CD8-positive, alpha-beta memory T cell (primary cell): ENCODE measurements around the gene SNRPD3. TPM values are rescaled to one million over a fixed set of nuclear protein-coding genes. Genes with fewer than 3 reads are reported as not detected.
"Not testable (repeated sequence)": the region's sequence is repeated elsewhere in the genome, so short reads cannot be mapped to it uniquely, and the experiment has no call there.

ENCODE experiments used
- CTCF ChIA-PET: fragments of 350-600 bp; sonication (Branson Sonifier 250); formaldehyde crosslinking; loops from one replicate; lab custom pipeline; 2021; ENCODE audit warnings: antibody characterized with exemption; lab: Charles Lee
- POLR2A ChIA-PET: fragments of 350-600 bp; sonication (Branson Sonifier 250); formaldehyde crosslinking; loops from one replicate; lab custom pipeline; 2021; ENCODE audit warnings: antibody characterized with exemption; lab: Charles Lee
- DNase-seq, 5 donors: peaks; one replicate each; pipeline versions ENCODE4 v3.0.0 to v3.0.0-alpha.2; 2020 to 2022; ENCODE audit warnings: mixed read lengths in 1 of 5
- H3K27ac ChIP-seq: one replicate; pipeline ENCODE4 v1.7.0; 2013; ENCODE audit warnings: low read depth, mild to moderate bottlenecking, low read length, moderate library complexity
- H3K27me3 ChIP-seq: 2 replicates; pipeline ENCODE4 v1.7.0; 2013; ENCODE audit warnings: low read length, mild to moderate bottlenecking; ENCODE audit not compliant: insufficient read depth, poor library complexity, severe bottlenecking
- H3K36me3 ChIP-seq: 2 replicates; pipeline ENCODE4 v1.7.0; 2013; ENCODE audit warnings: mild to moderate bottlenecking, low read length, moderate library complexity; ENCODE audit not compliant: insufficient read depth
- H3K4me1 ChIP-seq: 2 replicates; pipeline ENCODE4 v1.7.0; 2013; ENCODE audit warnings: mild to moderate bottlenecking, low read length, moderate library complexity; ENCODE audit not compliant: insufficient read depth
- H3K4me3 ChIP-seq: 2 replicates; pipeline ENCODE4 v1.7.0; 2013; ENCODE audit warnings: mild to moderate bottlenecking, low read length
- H3K9me3 ChIP-seq: 2 replicates; pipeline ENCODE4 v1.7.0; 2013; ENCODE audit warnings: mild to moderate bottlenecking, low read length
- H3K27ac Mint-ChIP-seq, 8 donors: one replicate each; pipeline ENCODE4 v1.8.0; 2020 to 2021; ENCODE audit warnings: mixed read lengths in 8 of 8, mild to moderate bottlenecking in 6 of 8, inconsistent platforms in 3 of 8, moderate library complexity in 3 of 8
- H3K27me3 Mint-ChIP-seq, 2 donors: one replicate each; pipeline ENCODE4 v1.8.0; 2020 to 2021; ENCODE audit warnings: mixed read lengths in 2 of 2, mild to moderate bottlenecking in 1 of 2, moderate library complexity in 1 of 2
- H3K36me3 Mint-ChIP-seq, 3 donors: one replicate each; pipeline ENCODE4 v1.8.0; 2020 to 2021; ENCODE audit warnings: mixed read lengths in 3 of 3, inconsistent platforms in 1 of 3, mild to moderate bottlenecking in 1 of 3
- H3K4me1 Mint-ChIP-seq, 3 donors: one replicate each; pipeline ENCODE4 v1.8.0; 2020 to 2021; ENCODE audit warnings: mixed read lengths in 3 of 3, inconsistent platforms in 1 of 3, mild to moderate bottlenecking in 1 of 3
- H3K4me3 Mint-ChIP-seq, 7 donors: one replicate each; pipeline ENCODE4 v1.8.0; 2020 to 2021; ENCODE audit warnings: mixed read lengths in 7 of 7, mild to moderate bottlenecking in 6 of 7, moderate library complexity in 4 of 7, inconsistent platforms in 2 of 7
- H3K9me3 Mint-ChIP-seq, 5 donors: one replicate each; pipeline ENCODE4 v1.8.0; 2020 to 2022; ENCODE audit warnings: mixed read lengths in 5 of 5, mild to moderate bottlenecking in 3 of 5, moderate library complexity in 2 of 5, inconsistent platforms in 1 of 5
- polyA plus RNA-seq: library from polyadenylated mRNA; unstranded; fragments of 300-500 nt; fragmentation: Illumina TruSeq; gene quantifications from one replicate; pipeline ENCODE4 v1.2.3, GENCODE V29; 2021
- total RNA-seq, 2 experiments: library from RNA; stranded (reverse); gene quantifications; one replicate each; pipeline ENCODE4 v1.2.3, GENCODE V29; 2021

Gene SNRPD3
- total and polyA plus RNA-seq, 3 experiments from 2014 or later, result 112 to 217 (median 205) TPM

DNA sequence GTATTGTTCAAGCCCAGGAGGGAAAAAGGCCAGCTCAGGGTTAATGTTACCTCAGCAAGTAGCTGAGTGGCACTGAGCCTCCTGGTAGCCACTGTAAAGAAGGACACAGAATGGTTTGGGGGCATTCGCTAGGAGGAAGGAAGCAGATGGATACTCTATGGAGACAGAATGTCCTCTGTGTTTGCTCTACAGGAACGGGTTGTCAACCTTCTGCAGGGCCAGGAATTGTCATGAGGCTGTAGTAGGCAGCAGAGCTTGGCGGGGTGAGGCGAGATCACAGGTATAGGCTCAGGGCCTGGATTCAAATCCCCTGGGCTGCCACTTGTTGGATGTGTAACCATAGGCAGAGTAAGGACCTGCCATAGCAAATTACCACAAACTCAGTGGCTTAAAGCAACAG, 40.1 kb downstream of the SNRPD3 start:
- Histone ChIP-seq H3K27me3 (no peaks in the 10 kb centered on the region), H3K4me1 (no peaks in the 10 kb centered on the region), H3K27ac (no peak overlapping the region), H3K9me3 (no peaks in the 10 kb centered on the region), H3K36me3 (no peaks in the 10 kb centered on the region), H3K4me3 (no peak overlapping the region)
- POLR2A ChIA-PET, result no interaction called here
- Mint-ChIP-seq H3K27ac (no peak overlapping the region), H3K4me3 (no peak overlapping the region), H3K9me3 (no peaks in the 10 kb centered on the region), H3K27me3 (peaks cover 5% of the 10 kb centered on the region in 2 donors), H3K4me1 (peaks cover 4 to 11% (median 6%) of the 10 kb centered on the region in 3 donors), H3K36me3 (peaks cover 0 to 4% (median 0%) of the 10 kb centered on the region in 3 donors)
- DNase-seq, result no peak
- CTCF ChIA-PET, result no interaction called here

DNA sequence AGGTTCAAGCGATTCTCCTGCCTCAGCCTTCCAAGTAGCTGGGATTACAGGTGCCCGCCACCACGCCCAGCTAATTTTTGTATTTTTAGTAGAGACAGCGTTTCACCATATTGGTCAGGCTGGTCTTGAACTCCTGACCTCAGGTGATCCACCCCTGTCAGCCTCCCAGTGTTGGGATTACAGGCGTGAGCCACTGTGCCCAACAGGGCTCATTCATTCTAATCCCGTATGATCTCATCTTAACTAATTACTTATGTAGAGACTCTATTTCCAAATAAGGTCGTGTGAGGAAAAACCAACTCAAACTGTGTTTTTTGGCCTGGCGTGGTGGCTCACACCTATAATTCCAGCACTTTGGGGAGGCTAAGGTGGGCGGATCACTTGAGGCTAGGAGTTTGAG, 41.3 kb downstream of the SNRPD3 start:
- CTCF ChIA-PET, H3K4me3 Mint-ChIP-seq, H3K9me3 Mint-ChIP-seq, DNase-seq, H3K27ac ChIP-seq, H3K27ac Mint-ChIP-seq, POLR2A ChIA-PET, H3K27me3 ChIP-seq, H3K27me3 Mint-ChIP-seq, H3K36me3 ChIP-seq, H3K9me3 ChIP-seq, H3K4me3 ChIP-seq, H3K4me1 ChIP-seq, H3K36me3 Mint-ChIP-seq: not testable (repeated sequence)
- peaks cover 5 to 19% (median 8%) of the 10 kb centered on the region in 3 donors for H3K4me1 Mint-ChIP-seq

DNA sequence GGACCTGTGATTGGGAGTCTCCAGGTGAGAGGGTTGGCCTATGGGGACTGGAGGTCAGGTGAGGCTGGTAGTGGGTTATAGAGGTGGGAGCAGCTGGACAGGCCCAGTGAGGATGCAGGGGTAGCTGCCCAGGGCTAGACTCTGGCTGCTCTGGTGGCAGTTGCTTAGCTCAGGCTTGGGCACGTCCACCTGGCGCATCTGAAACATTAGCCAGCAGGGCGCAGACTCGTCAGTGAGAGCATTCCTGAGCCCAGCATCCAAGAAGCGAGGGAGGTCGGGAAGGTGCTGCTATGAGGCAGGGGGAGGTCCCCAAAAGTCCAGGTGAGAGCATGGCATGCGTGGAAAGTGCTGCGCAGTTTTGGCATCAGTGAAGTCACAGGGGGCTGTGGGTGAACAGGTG, 43.7 kb downstream of the SNRPD3 start:
- no peaks in the 10 kb centered on the region for H3K9me3 Mint-ChIP-seq
- peaks cover 14 to 30% (median 18%) of the 10 kb centered on the region in 3 donors for H3K4me1 Mint-ChIP-seq
- ChIA-PET CTCF (no interaction called here), POLR2A (no interaction called here)
- no peaks in the 10 kb centered on the region for H3K36me3 Mint-ChIP-seq
- H3K27ac Mint-ChIP-seq, result peak overlapping the region in 3 of 8 donors; percentile 40 to 82 (median 59)
- Histone ChIP-seq H3K27me3 (no peaks in the 10 kb centered on the region), H3K9me3 (no peaks in the 10 kb centered on the region), H3K4me3 (no peak overlapping the region), H3K4me1 (no peaks in the 10 kb centered on the region), H3K36me3 (no peaks in the 10 kb centered on the region), H3K27ac (no peak overlapping the region)
- no peaks in the 10 kb centered on the region for H3K27me3 Mint-ChIP-seq
- no peak overlapping the region for H3K4me3 Mint-ChIP-seq
- no peak for DNase-seq

DNA sequence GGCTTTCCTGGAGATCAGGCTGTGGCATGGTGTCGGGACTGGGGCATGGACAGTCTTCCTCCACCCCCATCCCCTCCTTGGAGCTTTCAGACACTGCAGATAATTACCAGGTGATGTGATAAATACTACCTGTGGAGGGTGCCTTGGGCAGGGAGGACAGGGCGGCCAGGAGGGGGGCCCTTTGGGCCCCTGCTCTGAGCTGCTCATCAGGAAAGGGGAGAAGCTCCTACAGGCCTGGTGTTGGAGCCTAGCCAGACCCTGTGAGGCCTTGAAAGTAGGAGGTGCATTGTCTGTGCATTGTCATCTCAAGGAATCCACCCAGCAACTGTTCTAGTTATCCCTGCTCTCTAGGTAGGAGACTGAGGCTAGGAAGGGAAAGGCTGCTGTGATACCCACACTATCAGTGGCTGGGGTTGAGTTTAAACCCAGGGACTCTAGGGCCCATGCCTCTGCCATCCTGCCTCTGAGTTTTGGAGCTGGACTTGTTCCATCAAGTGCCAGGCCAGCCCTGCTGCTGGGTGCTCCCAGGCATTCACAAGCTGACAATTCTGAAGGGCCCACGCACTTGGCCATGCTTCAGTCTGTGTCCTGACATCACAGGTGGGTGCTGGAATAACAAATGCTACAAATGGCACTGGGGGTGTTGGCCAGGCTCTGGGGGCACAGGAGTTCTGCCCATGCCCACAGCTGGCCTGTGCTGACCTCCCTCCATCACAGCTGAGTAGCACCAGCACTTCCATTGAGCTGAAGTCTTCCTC, 44.3 kb downstream of the SNRPD3 start:
- POLR2A ChIA-PET, CTCF ChIA-PET: not testable (repeated sequence)
- peaks cover 14 to 30% (median 18%) of the 10 kb centered on the region in 3 donors for H3K4me1 Mint-ChIP-seq

DNA sequence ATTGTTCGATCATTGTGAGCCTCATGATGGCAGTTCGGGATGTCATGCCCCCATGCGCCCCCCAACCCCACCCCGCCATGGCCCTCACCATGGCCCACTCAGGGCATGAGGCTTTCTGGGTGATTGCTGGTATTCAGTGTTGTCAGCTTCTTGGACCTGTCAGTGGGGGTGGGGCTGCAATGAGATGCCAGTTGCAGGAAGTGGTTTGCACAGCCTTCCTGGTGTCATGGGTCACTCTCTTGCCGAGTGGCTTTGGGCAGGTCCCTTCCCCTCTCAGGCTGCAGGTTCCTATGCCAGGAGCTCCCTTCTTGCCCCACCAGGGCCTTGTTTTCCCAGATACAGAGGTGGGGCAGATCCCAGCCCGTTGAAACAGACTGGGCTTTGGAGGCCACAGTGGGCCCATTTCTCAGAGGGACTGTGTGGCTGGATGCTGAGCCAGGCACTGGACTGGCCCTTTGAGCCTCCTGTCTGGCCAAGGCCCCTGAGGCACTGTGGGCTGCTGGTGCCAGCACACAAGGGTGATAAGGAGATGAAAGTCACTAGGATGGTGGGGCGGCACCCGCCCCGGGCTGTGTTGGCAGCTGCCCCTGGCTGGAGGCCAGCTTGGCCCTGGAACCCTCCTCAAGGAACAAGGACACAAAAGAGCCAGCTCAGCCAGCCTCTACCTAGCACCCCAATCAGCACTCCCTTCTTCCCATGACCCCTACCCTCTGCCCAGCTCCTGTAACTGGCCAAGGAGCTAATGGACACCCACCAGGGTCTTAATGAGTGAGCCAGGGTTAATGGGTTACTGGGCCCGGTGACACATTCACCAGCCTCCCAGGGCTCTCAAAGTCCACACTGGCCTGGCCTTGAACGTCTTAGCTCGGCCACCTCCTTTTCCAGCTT, 45.7 kb downstream of the SNRPD3 start:
- Mint-ChIP-seq H3K4me1 (peaks cover 14 to 33% (median 18%) of the 10 kb centered on the region in 3 donors), H3K27ac (peak overlapping the region in 1 of 8 donors; percentile 66), H3K4me3 (peak overlapping the region in 1 of 7 donors; percentile 44), H3K27me3 (no peaks in the 10 kb centered on the region), H3K36me3 (no peaks in the 10 kb centered on the region), H3K9me3 (no peaks in the 10 kb centered on the region)
- ChIA-PET CTCF (no interaction called here), POLR2A (no interaction called here)
- H3K27me3 ChIP-seq, result no peaks in the 10 kb centered on the region
- H3K27ac ChIP-seq, result no peak overlapping the region
- no peaks in the 10 kb centered on the region for H3K4me1 ChIP-seq
- no peaks in the 10 kb centered on the region for H3K36me3 ChIP-seq
- no peaks in the 10 kb centered on the region for H3K9me3 ChIP-seq
- H3K4me3 ChIP-seq, result no peak overlapping the region
- peak in 1 of 5 donors; percentile 26 for DNase-seq

More for the DNA sequence above, 44.3 kb downstream of the SNRPD3 start:
- H3K36me3 Mint-ChIP-seq, H3K9me3 Mint-ChIP-seq, H3K27me3 Mint-ChIP-seq, H3K4me3 ChIP-seq, H3K27ac ChIP-seq, H3K9me3 ChIP-seq, H3K4me3 Mint-ChIP-seq, H3K27me3 ChIP-seq, DNase-seq, H3K4me1 ChIP-seq, H3K36me3 ChIP-seq: not testable (repeated sequence)
- peak overlapping the region in 2 of 8 donors; percentile 43 to 84 for H3K27ac Mint-ChIP-seq

DNA sequence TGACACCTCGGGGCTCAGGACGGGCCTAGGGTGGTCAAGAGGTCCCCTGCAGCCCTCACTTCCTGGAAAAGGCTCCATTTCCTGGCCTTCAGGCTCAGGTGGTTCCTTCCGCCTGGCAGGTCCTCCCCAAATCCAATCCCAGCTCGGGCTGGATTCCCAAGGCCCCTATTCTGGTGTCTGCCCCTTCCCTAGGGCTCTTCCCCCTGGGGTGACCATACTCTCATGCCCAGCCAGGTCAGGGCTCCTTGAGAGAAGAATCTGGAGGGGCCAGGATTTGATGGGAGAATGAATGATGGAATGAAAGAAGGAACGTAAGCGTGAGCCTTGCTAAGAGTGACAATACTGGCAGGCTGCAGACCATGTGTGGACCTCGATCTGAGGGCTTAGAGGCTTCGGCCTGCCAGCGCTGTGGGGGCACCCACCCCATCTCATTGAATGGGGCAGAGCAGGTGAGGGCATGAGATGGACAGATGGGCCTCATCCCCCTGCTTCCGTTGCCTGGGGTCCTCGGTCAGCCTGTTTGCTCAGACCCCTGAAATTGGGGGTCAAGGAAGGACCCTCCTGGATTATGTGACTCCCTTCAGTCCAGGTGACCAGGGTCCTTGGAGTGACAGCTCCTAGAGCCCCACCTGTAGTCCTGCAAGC, 46.4 kb downstream of the SNRPD3 start:
- H3K4me3 Mint-ChIP-seq, result peak overlapping the region in 1 of 7 donors; percentile 44
- H3K4me1 Mint-ChIP-seq, result peaks cover 14 to 33% (median 18%) of the 10 kb centered on the region in 3 donors
- H3K4me1 ChIP-seq, POLR2A ChIA-PET, CTCF ChIA-PET, H3K27me3 ChIP-seq, DNase-seq, H3K27ac ChIP-seq, H3K4me3 ChIP-seq, H3K36me3 Mint-ChIP-seq, H3K27me3 Mint-ChIP-seq, H3K9me3 Mint-ChIP-seq, H3K36me3 ChIP-seq, H3K9me3 ChIP-seq: not testable (repeated sequence)
- peak overlapping the region in 4 of 8 donors; percentile 14 to 66 (median 38) for H3K27ac Mint-ChIP-seq

DNA sequence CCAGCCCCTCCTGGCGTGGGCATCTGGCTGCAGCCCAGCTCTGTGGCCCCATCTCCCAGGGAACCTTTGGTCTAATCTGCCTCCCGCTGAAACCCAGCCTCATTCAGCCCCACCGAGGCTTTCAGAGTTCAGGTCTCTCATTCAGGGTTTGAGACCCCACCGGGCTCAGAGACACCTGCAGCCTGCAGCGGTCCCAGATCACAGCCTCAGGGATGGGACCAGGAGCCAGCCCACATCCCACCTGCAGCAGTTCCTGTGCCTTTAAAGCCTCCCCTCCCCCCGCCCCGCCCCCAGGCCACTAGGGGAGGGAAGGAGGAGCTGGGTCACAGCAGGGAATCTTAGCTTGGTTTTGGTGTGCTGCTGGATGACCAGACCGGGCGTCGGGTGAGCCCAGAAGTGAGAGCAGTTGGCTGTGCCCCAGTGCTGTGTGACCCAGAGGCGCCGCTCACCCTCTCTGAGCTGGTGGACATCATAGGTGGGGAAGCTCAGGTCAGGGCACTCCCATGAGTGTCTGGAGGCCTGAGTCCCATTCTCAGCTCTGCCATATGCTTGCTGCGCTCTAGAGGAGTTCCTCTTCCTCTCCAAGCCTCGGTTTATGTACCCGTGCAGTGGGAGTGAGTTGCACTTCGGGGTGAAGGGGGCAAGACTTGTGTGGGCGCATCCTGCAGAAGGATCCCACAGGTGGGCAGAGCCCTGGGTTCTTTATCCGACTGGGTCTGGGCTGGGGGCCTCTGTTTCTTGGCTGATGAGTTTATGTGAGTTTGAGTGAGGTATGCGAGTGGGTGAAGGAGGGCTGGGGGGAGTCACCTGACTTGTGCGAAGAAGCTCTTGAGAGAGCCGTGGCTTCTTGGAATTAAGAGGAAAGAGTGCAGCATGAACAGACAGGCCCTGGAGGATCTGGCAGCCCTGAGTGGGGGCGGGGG, 47.3 kb downstream of the SNRPD3 start, which contains the start of gene GGT1:
Gene GGT1, plus strand, starts transcription at position 347 of the 923 bp plus-strand sequence. CDS start 7,889 bp downstream, outside the sequence.
- Mint-ChIP-seq H3K4me3 (peak within 1 kb of the TSS in 6 of 7 donors; percentile 38 to 76 (median 64)), H3K4me1 (peaks cover 14 to 38% (median 20%) of the 10 kb centered on the region in 3 donors), H3K27ac (peak within 1 kb of the TSS; percentile 57 to 90 (median 78))
- H3K27me3 Mint-ChIP-seq, H3K4me3 ChIP-seq, H3K4me1 ChIP-seq, CTCF ChIA-PET, DNase-seq, H3K9me3 Mint-ChIP-seq, H3K9me3 ChIP-seq, H3K36me3 Mint-ChIP-seq, H3K36me3 ChIP-seq, POLR2A ChIA-PET, H3K27ac ChIP-seq, H3K27me3 ChIP-seq: not testable (repeated sequence)
